SIG-M5 (cell line): ENCODE data around the gene TMEM245.
"Not testable (repeated sequence)": the region's sequence is repeated elsewhere in the genome, so short reads cannot be mapped to it uniquely, and the experiment has no call there.

ENCODE experiments used
- DNase-seq: peaks from one replicate; lab custom pipeline; 2025; lab: John Stamatoyannopoulos, UW

The TMEM245 gene

DNA sequence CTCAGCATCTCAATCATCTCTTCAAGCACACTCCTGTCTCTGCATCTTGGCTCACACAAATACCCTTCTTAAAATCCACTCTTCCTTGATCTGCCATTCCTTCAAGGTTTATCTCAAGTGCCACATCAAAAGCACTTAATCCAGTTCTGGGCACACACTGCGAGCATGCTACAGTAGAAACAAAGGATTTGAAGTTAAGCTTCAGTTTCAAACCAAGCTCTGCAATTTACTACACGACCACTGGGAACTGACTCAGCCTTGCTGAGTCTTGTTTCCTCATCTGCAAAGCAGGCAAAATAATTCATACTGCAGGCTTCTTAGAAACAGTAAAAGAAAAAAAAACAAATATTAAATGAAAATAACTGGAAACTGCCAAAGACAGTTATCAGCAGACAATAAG, 56.0 kb downstream of the TMEM245 start:
- no peak for DNase-seq

- DNase-seq = no peak
These were observed 57.2 kb downstream of the TMEM245 start for GRCh38 chr9:109062543-109062942.

DNA sequence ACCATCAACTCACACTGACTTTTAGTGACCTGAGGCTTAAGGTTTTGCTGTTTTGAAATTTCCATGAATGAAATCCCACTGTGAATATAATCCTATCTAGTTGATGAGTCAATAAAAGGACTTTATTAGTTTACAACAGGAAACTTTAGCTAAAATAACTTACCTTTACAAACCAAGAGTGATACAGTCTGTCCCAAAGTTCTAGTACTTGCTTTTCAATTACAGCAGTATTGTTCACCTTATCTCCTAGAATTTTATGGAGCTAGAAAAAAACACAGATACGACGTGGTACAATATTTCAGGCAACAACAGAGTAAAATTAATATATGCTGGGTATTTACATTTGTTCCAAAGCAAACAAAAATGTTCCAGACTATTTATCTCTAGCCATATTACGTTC, 59.6 kb downstream of the TMEM245 start:
- DNase-seq = no peak

- DNase-seq = not testable (repeated sequence)
These were observed 66.6 kb downstream of the TMEM245 start for GRCh38 chr9:109053121-109053520.

DNA sequence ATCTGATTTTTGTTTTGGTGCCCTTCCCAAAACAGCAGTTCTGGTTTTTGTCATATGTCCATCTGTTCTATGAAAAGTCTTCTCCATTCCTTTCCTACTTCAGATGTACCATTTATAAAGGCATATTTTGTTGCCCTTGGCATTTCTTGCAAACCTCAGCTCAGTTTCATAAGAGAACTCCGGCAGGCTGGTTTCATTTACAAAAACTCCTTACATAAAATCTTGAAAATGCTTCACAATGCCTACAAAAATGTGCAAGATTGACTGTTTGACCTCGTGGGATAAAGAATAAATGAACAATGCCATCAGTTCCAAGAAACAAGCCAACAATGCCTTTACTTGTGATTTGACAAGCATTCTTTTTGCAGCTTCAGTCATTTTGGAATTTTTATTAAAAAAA, 67.3 kb downstream of the TMEM245 start:
- DNase-seq = no peak

DNA sequence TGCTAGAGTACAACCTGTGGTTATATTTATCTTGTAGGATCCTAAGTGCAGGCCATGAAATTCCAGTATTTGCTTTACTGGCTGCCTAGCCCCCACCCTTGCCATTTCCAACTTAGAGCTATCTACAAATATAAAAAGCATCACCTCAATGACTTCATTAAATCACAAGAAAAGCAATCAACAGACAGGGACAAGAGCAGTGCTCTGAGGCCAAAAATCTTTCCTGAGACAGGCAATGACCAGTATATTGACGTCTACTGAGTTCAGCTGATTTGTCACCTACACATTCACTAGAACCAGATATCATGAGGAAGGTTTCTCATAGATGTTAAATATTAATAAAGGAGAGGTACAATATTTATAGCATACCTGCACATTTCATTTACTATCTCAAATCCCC, 68.0 kb downstream of the TMEM245 start:
- DNase-seq = no peak

DNA sequence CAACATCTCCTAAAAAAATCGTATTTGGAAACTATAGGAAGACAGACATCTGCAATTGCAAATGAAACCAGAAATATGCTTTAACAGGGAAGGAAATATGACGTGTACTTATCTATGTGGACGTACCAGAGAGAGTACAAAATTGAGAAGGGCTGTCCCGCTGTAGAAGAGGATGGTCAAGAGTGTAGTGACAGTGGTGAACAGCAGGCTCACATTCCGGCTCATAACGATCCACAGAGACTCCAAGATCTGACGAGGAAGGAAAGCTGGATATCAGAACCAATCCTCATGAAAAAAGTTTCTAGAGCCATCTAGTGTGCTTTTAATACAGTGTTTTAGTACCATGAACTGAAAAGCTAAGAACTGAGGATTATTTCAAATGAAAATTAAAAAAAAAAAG, 69.3 kb downstream of the TMEM245 start:
- no peak for DNase-seq

DNA sequence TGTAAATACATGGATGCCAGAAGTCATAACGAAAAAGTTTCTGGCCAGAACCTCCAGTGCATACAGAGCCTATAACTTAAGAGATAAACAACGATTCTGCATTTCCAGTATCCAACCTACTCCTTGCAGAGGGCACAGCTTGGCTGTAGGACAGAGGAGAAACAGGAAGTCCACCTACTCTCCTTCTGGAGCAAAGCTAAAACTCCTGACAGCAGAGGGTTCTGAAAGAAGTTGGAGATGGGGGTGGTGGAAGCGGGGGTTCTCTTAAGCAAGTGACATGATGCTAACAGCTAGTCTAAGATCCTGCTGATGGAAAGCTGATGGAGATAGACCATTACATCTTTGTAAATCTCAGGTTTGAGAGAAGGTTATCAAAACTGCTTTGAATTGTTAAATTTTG, 70.9 kb downstream of the TMEM245 start:
- DNase-seq = no peak

GRCh38 chr9:109047259-109047658, 72.5 kb downstream of the TMEM245 start:
- no peak for DNase-seq

DNA sequence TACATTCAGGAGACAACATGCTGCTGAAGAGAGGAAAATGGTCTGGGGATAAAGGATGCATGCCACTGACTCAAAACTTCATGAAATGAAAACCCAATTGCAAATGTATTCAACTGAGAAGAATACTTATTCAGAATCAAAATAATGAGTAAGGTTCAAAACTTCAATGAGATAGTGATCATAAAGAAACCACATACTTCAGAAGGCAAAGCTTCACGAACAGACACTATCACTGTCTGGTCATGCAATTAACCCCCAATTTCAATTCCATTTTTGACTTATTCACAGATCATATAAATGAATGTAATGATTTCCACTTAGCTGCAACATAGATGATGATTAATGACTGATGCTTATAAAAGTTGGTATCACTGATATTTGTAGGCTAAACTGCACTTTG, 73.4 kb downstream of the TMEM245 start:
- no peak for DNase-seq

- no peak for DNase-seq
These were observed 76.2 kb downstream of the TMEM245 start for GRCh38 chr9:109043578-109043977.

GRCh38 chr9:109040571-109040970, 79.2 kb downstream of the TMEM245 start:
- DNase-seq = no peak

DNA sequence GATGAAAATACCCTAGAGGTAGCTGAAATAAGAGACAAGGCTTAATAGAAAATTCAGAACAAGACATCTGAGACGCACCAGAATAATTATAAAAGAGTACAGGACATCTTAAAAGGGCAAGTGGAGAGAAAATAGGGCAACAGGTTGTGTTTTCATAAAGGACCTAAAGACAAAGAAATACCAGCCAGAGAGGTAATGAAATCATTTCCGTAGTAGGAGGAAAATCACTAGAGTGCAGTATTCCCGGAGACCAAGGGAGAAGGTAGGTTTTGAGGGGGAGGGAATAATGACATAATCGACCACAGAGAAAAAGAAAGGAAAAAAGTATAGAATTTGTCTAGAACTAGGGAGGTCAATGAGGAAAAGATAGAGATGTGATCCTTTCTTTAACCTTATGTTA, 80.2 kb downstream of the TMEM245 start:
- DNase-seq = no peak

DNA sequence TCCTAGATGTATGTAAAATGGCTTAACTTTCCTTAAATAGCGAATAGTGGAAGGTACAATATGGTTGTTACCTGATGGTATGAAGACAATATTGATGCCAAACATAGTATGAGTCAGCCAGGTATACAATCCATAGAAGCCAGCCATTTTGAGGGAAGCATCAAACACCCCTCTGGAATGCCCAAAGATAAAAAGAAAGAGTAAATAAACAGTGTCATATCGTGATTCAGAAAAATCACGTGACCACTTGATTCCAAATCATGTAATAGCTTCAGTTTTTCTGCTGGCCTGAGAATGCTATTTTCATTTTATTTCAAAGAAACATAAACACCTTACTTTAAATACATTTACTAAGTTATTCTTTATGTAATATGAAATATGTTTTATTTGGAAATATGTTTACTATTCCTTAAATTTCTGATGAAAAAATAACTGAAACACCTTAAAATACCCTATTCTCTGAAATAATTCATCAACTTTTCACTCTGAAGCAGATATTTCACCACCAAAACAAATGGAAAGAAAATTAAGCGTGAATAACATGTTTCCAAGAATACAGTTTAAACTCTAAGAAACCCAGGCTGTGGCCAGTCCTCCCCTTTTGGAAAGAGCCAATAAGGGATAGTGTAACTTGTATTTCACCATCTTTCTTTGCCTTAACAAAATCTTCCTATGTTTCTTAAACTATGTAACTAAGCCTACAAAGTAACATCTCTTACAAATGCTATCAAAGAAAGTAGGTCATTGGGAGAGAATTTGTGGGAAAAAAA, 81.6 kb downstream of the TMEM245 start:
- DNase-seq = no peak

- no peak for DNase-seq
These were observed 82.7 kb downstream of the TMEM245 start for GRCh38 chr9:109036744-109037680.

DNA sequence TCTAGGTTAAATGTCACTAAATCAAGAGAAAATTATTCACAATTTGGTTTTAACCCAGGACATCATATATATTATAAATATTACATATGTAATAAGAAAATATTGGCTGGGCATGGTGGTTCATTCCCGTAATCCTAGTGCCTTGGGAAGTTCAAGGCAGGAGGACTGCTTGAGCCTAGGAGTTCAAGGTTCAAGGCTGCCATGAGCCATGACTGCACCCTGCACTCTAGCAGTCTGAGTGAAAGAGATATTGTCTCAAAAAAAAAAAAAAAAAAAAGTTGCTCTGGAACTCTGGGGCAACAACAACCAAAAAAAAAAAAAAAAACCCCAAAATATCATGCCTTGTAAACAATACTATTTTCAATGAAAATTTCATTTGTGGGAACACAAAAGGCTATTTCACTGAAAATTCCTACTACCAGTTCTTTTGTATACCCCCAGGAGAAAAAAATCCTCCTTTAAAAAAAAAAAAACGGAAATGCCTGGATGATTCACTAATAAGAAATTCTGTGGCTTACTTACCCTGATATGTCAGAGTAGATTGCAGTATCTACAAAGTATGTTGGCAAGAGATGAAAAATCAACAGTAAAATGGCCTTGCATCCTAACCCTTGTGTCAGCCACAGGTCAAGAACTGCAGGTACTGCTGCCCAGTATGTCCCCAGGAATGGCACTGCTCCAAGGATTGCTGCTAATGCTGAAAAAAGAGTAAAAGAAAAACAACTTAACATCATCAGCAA, 83.9 kb downstream of the TMEM245 start:
- no peak for DNase-seq

GRCh38 chr9:109033941-109034700, 85.6 kb downstream of the TMEM245 start:
- DNase-seq = no peak

- DNase-seq = no peak
These were observed 88.5 kb downstream of the TMEM245 start for GRCh38 chr9:109031241-109031640.

- DNase-seq = no peak
These were observed 89.3 kb downstream of the TMEM245 start for GRCh38 chr9:109030426-109030825.

DNA sequence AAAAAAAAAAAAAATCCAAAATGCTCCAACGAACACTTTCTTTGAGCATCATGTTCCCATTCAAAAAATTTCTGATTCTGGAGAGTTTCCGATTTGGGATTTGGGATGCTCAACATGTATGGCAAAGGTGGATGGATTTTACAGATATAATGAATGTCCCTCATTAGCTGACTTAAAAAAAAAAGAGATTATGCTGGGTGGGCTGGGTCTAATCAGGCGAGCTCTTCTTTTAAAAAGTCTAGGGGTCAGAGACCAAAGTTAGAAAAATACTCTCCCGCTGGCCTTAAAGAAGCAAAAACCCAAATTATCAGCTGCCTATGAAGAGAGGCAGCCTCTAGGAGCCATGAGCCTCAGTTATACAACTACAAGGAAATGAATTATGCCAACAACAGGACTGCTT, 91.3 kb downstream of the TMEM245 start:
- no peak for DNase-seq

GRCh38 chr9:109027176-109027575, 92.6 kb downstream of the TMEM245 start:
- DNase-seq = no peak

DNA sequence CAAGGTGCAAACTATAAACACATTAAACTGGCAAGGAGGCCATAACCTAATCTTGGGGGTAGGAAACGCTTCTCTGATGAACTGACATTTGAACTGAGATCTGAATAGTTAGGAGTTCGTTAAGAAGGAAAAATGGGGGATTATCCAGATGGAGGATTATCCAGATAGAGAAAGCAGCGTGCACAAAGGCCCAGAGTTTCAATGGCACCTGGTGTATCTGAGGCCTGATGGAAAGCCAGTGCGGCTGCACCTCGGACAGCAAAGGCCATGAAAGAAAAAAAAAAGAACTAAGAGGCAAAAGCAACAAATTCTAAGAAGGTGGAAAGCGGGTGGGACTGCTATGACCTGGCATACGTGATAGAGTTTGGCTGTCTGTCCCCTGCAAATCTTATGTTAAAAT, 93.4 kb downstream of the TMEM245 start:
- DNase-seq = no peak
